Endothelial cell of umbilical vein (primary cell): Measurements from ENCODE around the gene AMPH.

Source experiments
- POLR2A ChIP-seq: IDR thresholded peaks from 2 replicates; pipeline ENCODE4 v1.6.1; 2012; ENCODE audit warnings: low read depth, mild to moderate bottlenecking, control low read depth, low read length
- TF ChIP-seq, protein P1 (sequence below), 2 donors: IDR thresholded peaks; 1 replicate in 1 of 2; 2 replicates in 1 of 2; pipeline ENCODE4 v1.5.1; 2011; ENCODE audit warnings: low read length in 2 of 2, mild to moderate bottlenecking in 2 of 2, moderate library complexity in 2 of 2, control low read depth in 1 of 2, inconsistent platforms in 1 of 2, low read depth in 1 of 2; ENCODE audit not compliant: insufficient read depth in 1 of 2; ENCODE audit errors: extremely low read depth in 1 of 2

DNA sequence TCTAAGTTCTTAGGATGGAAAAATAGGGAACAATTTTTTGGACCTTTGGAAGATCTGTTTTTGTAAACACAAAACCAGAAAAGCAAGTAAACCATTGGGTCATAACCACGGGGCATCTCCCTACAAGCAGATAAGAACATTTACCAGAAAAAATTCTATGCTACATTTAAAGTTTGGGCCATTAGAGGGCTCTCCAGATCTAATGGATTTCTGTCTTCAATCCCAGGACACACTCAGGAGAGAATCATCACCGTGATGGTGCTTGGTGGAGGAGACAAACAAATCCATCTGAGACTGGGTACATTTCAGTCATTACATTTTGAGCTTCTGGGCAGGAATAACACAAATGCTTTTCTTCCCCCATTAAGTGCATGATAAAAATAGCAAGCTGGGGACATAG lies 179.3 kb downstream of the AMPH start:
- no peak for TF ChIP-seq POLR2A
- TF ChIP-seq, protein P1, sequence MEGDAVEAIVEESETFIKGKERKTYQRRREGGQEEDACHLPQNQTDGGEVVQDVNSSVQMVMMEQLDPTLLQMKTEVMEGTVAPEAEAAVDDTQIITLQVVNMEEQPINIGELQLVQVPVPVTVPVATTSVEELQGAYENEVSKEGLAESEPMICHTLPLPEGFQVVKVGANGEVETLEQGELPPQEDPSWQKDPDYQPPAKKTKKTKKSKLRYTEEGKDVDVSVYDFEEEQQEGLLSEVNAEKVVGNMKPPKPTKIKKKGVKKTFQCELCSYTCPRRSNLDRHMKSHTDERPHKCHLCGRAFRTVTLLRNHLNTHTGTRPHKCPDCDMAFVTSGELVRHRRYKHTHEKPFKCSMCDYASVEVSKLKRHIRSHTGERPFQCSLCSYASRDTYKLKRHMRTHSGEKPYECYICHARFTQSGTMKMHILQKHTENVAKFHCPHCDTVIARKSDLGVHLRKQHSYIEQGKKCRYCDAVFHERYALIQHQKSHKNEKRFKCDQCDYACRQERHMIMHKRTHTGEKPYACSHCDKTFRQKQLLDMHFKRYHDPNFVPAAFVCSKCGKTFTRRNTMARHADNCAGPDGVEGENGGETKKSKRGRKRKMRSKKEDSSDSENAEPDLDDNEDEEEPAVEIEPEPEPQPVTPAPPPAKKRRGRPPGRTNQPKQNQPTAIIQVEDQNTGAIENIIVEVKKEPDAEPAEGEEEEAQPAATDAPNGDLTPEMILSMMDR (IDR thresholded peaks at IDR 0.05; ENCODE audit: extremely low read depth in 1 of 2, insufficient read depth in 1 of 2, low read depth in 1 of 2, low read length in 2 of 2): peak; percentile 6 to 12
